HepG2 (cell line): ENCODE measurements around the gene RAD21L1. TPM values are rescaled to one million over a fixed set of nuclear protein-coding genes. Genes with fewer than 3 reads are reported as not detected.

Experiments used
- ATAC-seq: fragments of 200-7000 bp; cut with Tn5 transposase; 3 replicates; pipeline ENCODE4 v1.9.1; 2020; ENCODE audit warnings: mild to moderate bottlenecking, moderate library complexity
- BruUV-seq: library from RNA; stranded (reverse); fragments of 400-500 nt; replicated peaks from 2 replicates; lab custom pipeline; 2021; lab: Mats Ljungman, UMichigan
- CTCF ChIA-PET: fragments of 300-600 bp; formaldehyde crosslinking; extraction: SDS; loops from one replicate; lab custom pipeline; 2021; ENCODE audit warnings: low total read pairs, inconsistent platforms, low intra/inter-chr PET ratio; lab: Yijun Ruan, JAX
- POLR2A ChIA-PET: fragments of 350-600 bp; sonication (Branson Sonifier 250); formaldehyde crosslinking; loops from one replicate; lab custom pipeline; 2020; ENCODE audit warnings: antibody characterized with exemption, inconsistent platforms; lab: Yijun Ruan, JAX
- DNase-seq: peaks from one replicate; pipeline ENCODE4 v3.0.0-alpha.2; 2015; ENCODE audit warnings: low spot score
- FAIRE-seq: peaks from 3 replicates; lab custom pipeline; 2011; peaks lifted over from hg19 to GRCh38; lab: Jason Lieb, UNC
- H2AFZ ChIP-seq: one replicate; pipeline ENCODE4 v1.6.1; 2011; ENCODE audit warnings: low read length, inconsistent platforms
- H3K27ac ChIP-seq: fragments of 300-600 bp; 3 replicates; pipeline ENCODE4 v1.8.0; 2011; ENCODE audit warnings: mixed run types, mild to moderate bottlenecking, mixed read lengths, low read length, inconsistent platforms; ENCODE audit not compliant: insufficient read depth; ENCODE audit errors: extremely low read length
- H3K27me3 ChIP-seq, 2 experiments: fragments of 200-600 bp in 1 of 2; 2 replicates in 1 of 2; 3 replicates in 1 of 2; pipeline versions ENCODE4 v1.6.0 to v1.8.0; 2011; ENCODE audit warnings: low read length in 2 of 2, mild to moderate bottlenecking in 2 of 2, moderate library complexity in 2 of 2, inconsistent platforms in 1 of 2; ENCODE audit not compliant: insufficient read depth in 2 of 2, control insufficient read depth in 1 of 2
- H3K36me3 ChIP-seq, 2 experiments: fragments of 200-600 bp in 1 of 2; replicated peaks in 1 of 2; 2 replicates in 1 of 2; 3 replicates in 1 of 2; pipeline versions ENCODE4 v1.5.1 to v1.8.0; 2011; ENCODE audit warnings: low read length in 2 of 2, inconsistent platforms in 1 of 2; ENCODE audit not compliant: insufficient read depth in 2 of 2, control insufficient read depth in 1 of 2
- H3K4me1 ChIP-seq: 2 replicates; pipeline ENCODE4 v1.5.1; 2012; ENCODE audit warnings: low read length, inconsistent platforms; ENCODE audit not compliant: insufficient read depth
- H3K4me2 ChIP-seq: 2 replicates; pipeline ENCODE4 v1.6.0; 2011; ENCODE audit warnings: low read depth, low read length, inconsistent platforms
- H3K4me3 ChIP-seq, 3 experiments: fragments of 200-600 bp in 1 of 3; sonication (generic), shearing (Covaris generic) in 1 of 3; replicated peaks in 1 of 3; 2 replicates each; pipeline ENCODE4 v1.5.1; 2011 to 2016; ENCODE audit warnings: low read length in 3 of 3, inconsistent platforms in 2 of 3, low read depth in 2 of 3, mild to moderate bottlenecking in 2 of 3, control low read depth in 1 of 3, mixed read lengths in 1 of 3; ENCODE audit not compliant: insufficient read depth in 1 of 3
- H3K79me2 ChIP-seq: one replicate; pipeline ENCODE4 v1.6.1; 2011; ENCODE audit warnings: low read length, inconsistent platforms; ENCODE audit not compliant: insufficient read depth
- H3K9ac ChIP-seq: 2 replicates; pipeline ENCODE4 v1.6.0; 2011; ENCODE audit warnings: mild to moderate bottlenecking, low read depth, low read length, inconsistent platforms; ENCODE audit not compliant: insufficient read depth
- H3K9me3 ChIP-seq: 2 replicates; pipeline ENCODE4 v1.5.1; 2012; ENCODE audit warnings: mild to moderate bottlenecking, low read length
- H4K20me1 ChIP-seq: 2 replicates; pipeline ENCODE4 v1.6.0; 2011; ENCODE audit warnings: inconsistent platforms, mild to moderate bottlenecking, low read length, moderate library complexity; ENCODE audit not compliant: insufficient read depth
- BORCS8-MEF2B ChIP-seq: sonication (generic); formaldehyde crosslinking; IDR thresholded peaks from 2 replicates; pipeline ENCODE4 v1.8.0; 2022; ENCODE audit warnings: mild to moderate bottlenecking, missing genetic modification reagents
- JUND ChIP-seq: sonication (generic); formaldehyde crosslinking; IDR thresholded peaks from 2 replicates; pipeline ENCODE4 v1.8.0; 2022; ENCODE audit warnings: mild to moderate bottlenecking, missing genetic modification reagents
- LCORL ChIP-seq, 2 experiments: fragments of 450-650 bp in 1 of 2; sonication (generic) in 1 of 2; formaldehyde crosslinking in 1 of 2; IDR thresholded peaks; 2 replicates each; pipeline versions ENCODE4 v1.5.0 to v1.6.1; 2017 to 2020; ENCODE audit warnings: antibody characterized with exemption in 1 of 2, missing genetic modification reagents in 1 of 2
- NCOA1 ChIP-seq: sonication (generic); formaldehyde crosslinking; IDR thresholded peaks from 2 replicates; pipeline ENCODE4 v1.9.0; 2021; ENCODE audit warnings: missing genetic modification reagents
- NR0B2 ChIP-seq: sonication (generic); formaldehyde crosslinking; IDR thresholded peaks from 2 replicates; pipeline ENCODE4 v1.4.0; 2020; ENCODE audit warnings: mild to moderate bottlenecking, missing genetic modification reagents
- PATZ1 ChIP-seq: sonication (generic); formaldehyde crosslinking; IDR thresholded peaks from 2 replicates; pipeline ENCODE4 v1.4.0; 2020; ENCODE audit warnings: missing genetic modification reagents
- POLR2A ChIP-seq, 2 experiments: IDR thresholded peaks; 2 replicates each; pipeline ENCODE4 v1.6.1; 2011; ENCODE audit warnings: low read depth in 2 of 2, low read length in 2 of 2, mild to moderate bottlenecking in 1 of 2, moderate library complexity in 1 of 2; ENCODE audit not compliant: insufficient read depth in 1 of 2
- PPARG ChIP-seq: conservative IDR thresholded peaks from 2 replicates; pipeline ENCODE4 v1.6.1; 2016; ENCODE audit warnings: missing biosample characterization, missing genetic modification reagents
- ZNF672 ChIP-seq: sonication (generic); formaldehyde crosslinking; IDR thresholded peaks from 2 replicates; pipeline ENCODE4 v1.8.1; 2022; ENCODE audit warnings: missing genetic modification reagents
- ZNF747 ChIP-seq: sonication (generic); formaldehyde crosslinking; IDR thresholded peaks from 2 replicates; pipeline ENCODE4 v1.8.1; 2023; ENCODE audit warnings: missing genetic modification reagents, mild to moderate bottlenecking, borderline replicate concordance
- WGBS: methylation state at CpG from one replicate; pipeline ENCODE4 v1.1.6; 2017; ENCODE audit warnings: low lambda C conversion rate; 5-methylcytosine and 5-hydroxymethylcytosine counted together
- in situ Hi-C: cut with HindIII; loops from 2 replicates; pipeline ENCODE4 v1.10.0; 2017; ENCODE audit warnings: low pct_unique_long_range_greater_than_20kb; ENCODE audit not compliant: extremely low pct_ligation_motif_present
- intact Hi-C: fragments of 100-400 bp; cut with micrococcal nuclease; formaldehyde crosslinking; loops from one replicate; pipeline ENCODE4 v1.10.0; 2022; ENCODE audit not compliant: unreplicated experiment
- polyA plus RNA-seq, 8 experiments: library from polyadenylated mRNA; depleted of rRNA in 3 of 8; stranded (reverse) in 7 of 8; unstranded in 1 of 8; fragments of >200 nt; fragmentation: Illumina TruSeq in 4 of 8; extraction: Trizol in 4 of 8; gene quantifications; 2 replicates each; pipeline versions ENCODE4 v1.2.1 to v1.2.3, GENCODE V29; 2011 to 2016; ENCODE audit warnings: low read depth in 4 of 8, missing spikeins in 1 of 8, mixed read lengths in 1 of 8; ENCODE audit not compliant: insufficient read depth in 1 of 8
- total RNA-seq, 5 experiments: library from RNA; depleted of rRNA; stranded (reverse); fragments of >200 nt; fragmentation: Illumina TruSeq; extraction: Trizol; gene quantifications; 2 replicates each; pipeline ENCODE4 v1.2.3, GENCODE V29; 2016; ENCODE audit warnings: low read depth in 1 of 5

The RAD21L1 gene
- total and polyA plus RNA-seq, 2 of the 13 experiments (the other 11 are each of a cell fraction or from before 2014, with no cell fraction given): not detected

- DNase-seq (no peak), ATAC-seq (no peak), FAIRE-seq (no peak)
- Histone ChIP-seq H3K9ac (no peak overlapping the region), H2AFZ (no peak overlapping the region), H3K36me3 (no peaks in the 10 kb centered on the region), H3K27me3 (peaks cover 6 to 45% of the 10 kb centered on the region in 2 experiments; a peak in 4 of 5 replicates), H3K79me2 (no peaks in the 10 kb centered on the region), H3K4me3 (no peak overlapping the region), H3K4me1 (no peaks in the 10 kb centered on the region), H3K4me2 (no peak overlapping the region), H3K27ac (no peak overlapping the region), H3K9me3 (no peaks in the 10 kb centered on the region), H4K20me1 (no peaks in the 10 kb centered on the region)
- no TSS peak for BruUV-seq
- in situ Hi-C loops (no loop called here), intact Hi-C loops (no loop called here)
- TF ChIP-seq PATZ1 (CRISPR knock-in tag): no peak
- TF ChIP-seq ZNF672 (CRISPR knock-in tag): no peak
- no peak for TF ChIP-seq POLR2A (IDR thresholded peaks at IDR 0.05; ENCODE audit: insufficient read depth in 1 of 2, low read depth in 2 of 2, low read length in 2 of 2)
- CTCF ChIA-PET: no interaction called here
- 30% methylated on average over 1 of the region's 1 CpG for WGBS
- POLR2A ChIA-PET: interaction anchor here (1.2 kb wide), 1 partner anchor 38 kb away, joined by 3 read pairs; no protein-coding TSS in a partner anchor
Observed at GRCh38 chr20:1287306-1287705, 61.5 kb downstream of the RAD21L1 start.

GRCh38 chr20:1287787-1288569 is 62.1 kb downstream of the RAD21L1 start:
- H3K27ac ChIP-seq: no peak overlapping the region
- H3K36me3 ChIP-seq: no peaks in the 10 kb centered on the region
- no TSS peak for BruUV-seq
- no peak overlapping the region for H3K4me2 ChIP-seq
- no peak for TF ChIP-seq ZNF747 (CRISPR knock-in tag)
- no peak for TF ChIP-seq LCORL (IDR thresholded peaks at IDR 0.05)
- no peak for TF ChIP-seq LCORL (CRISPR knock-in tag; IDR thresholded peaks at IDR 0.05)
- TF ChIP-seq NR0B2: no peak
- TF ChIP-seq NCOA1 (CRISPR knock-in tag): no peak
- no peak for TF ChIP-seq PPARG (CRISPR knock-in tag)
- TF ChIP-seq BORCS8-MEF2B: no peak
- TF ChIP-seq JUND (CRISPR knock-in tag): no peak
- DNase-seq (no peak), ATAC-seq (no peak), FAIRE-seq (no peak)
- H3K9me3 ChIP-seq: no peaks in the 10 kb centered on the region
- no peaks in the 10 kb centered on the region for H3K79me2 ChIP-seq
- WGBS: 31% methylated on average over 11 of the region's 11 CpGs
- no peak overlapping the region for H3K9ac ChIP-seq
- ChIA-PET POLR2A (no interaction called here), CTCF (no interaction called here)
- H3K27me3 ChIP-seq: peaks cover 6 to 40% of the 10 kb centered on the region in 2 experiments; a peak in 4 of 5 replicates
- H3K4me3 ChIP-seq: no peak overlapping the region
- in situ Hi-C loops: no loop called here
- no peak overlapping the region for H2AFZ ChIP-seq
- intact Hi-C loops: no loop called here
- no peaks in the 10 kb centered on the region for H3K4me1 ChIP-seq
- no peaks in the 10 kb centered on the region for H4K20me1 ChIP-seq
